Endodermal cell (in vitro differentiated cells): ENCODE results near the gene ZNF213. TPM values are rescaled to one million over a fixed set of nuclear protein-coding genes. Genes with fewer than 3 reads are reported as not detected.

ENCODE experiments used
- DNase-seq: peaks from one replicate; pipeline ENCODE4 v3.0.0-alpha.2; 2017
- H3K27ac ChIP-seq: 2 replicates; pipeline ENCODE4 v1.5.1; 2013; ENCODE audit warnings: mild to moderate bottlenecking, low read depth, low read length, moderate library complexity
- H3K27me3 ChIP-seq: 2 replicates; pipeline ENCODE4 v1.6.1; 2013; ENCODE audit warnings: mild to moderate bottlenecking, low read length, moderate library complexity; ENCODE audit not compliant: insufficient read depth, control insufficient read depth, poor library complexity, severe bottlenecking
- H3K36me3 ChIP-seq: 2 replicates; pipeline ENCODE4 v1.7.0; 2013; ENCODE audit warnings: mild to moderate bottlenecking, low read length, moderate library complexity; ENCODE audit not compliant: control insufficient read depth, insufficient read depth
- H3K4me1 ChIP-seq: one replicate; pipeline ENCODE4 v1.7.0; 2013; ENCODE audit warnings: low read length; ENCODE audit not compliant: control insufficient read depth, insufficient read depth
- H3K4me3 ChIP-seq: 2 replicates; pipeline ENCODE4 v1.5.1; 2013; ENCODE audit warnings: mild to moderate bottlenecking, low read length, moderate library complexity
- H3K9ac ChIP-seq: 2 replicates; pipeline ENCODE4 v1.6.1; 2013; ENCODE audit warnings: mild to moderate bottlenecking, low read length, moderate library complexity; ENCODE audit not compliant: poor library complexity, severe bottlenecking; ENCODE audit errors: extremely low read depth
- H3K9me3 ChIP-seq: 2 replicates; pipeline ENCODE4 v1.6.1; 2013; ENCODE audit warnings: mild to moderate bottlenecking, low read length, moderate library complexity; ENCODE audit not compliant: control insufficient read depth
- H3K27ac Mint-ChIP-seq: 2 replicates; pipeline ENCODE4 v1.8.0; 2020; ENCODE audit warnings: mixed read lengths
- H3K27me3 Mint-ChIP-seq: 2 replicates; pipeline ENCODE4 v1.8.0; 2021; ENCODE audit warnings: mild to moderate bottlenecking, mixed read lengths; ENCODE audit not compliant: insufficient read depth
- H3K36me3 Mint-ChIP-seq: 2 replicates; pipeline ENCODE4 v1.8.0; 2020; ENCODE audit warnings: low read depth, mixed read lengths
- H3K4me1 Mint-ChIP-seq: 2 replicates; pipeline ENCODE4 v1.8.0; 2020; ENCODE audit warnings: mixed read lengths
- H3K4me3 Mint-ChIP-seq: 2 replicates; pipeline ENCODE4 v1.8.0; 2020; ENCODE audit warnings: mild to moderate bottlenecking, moderate library complexity, mixed read lengths
- H3K9me3 Mint-ChIP-seq: 2 replicates; pipeline ENCODE4 v1.8.0; 2020; ENCODE audit warnings: mild to moderate bottlenecking, mixed read lengths
- WGBS, 2 experiments: methylation state at CpG; one replicate each; pipeline versions ENCODE4 v1.1.5 to v1.1.7; 2013; ENCODE audit warnings: missing lambda C conversion rate in 2 of 2, mixed read lengths in 1 of 2; ENCODE audit not compliant: insufficient coverage in 1 of 2, insufficient read length in 1 of 2; 5-methylcytosine and 5-hydroxymethylcytosine counted together
- total RNA-seq, 2 donors: library from RNA; stranded (reverse); fragmentation: NEBNext Ultra II Directional in 1 of 2; extraction: Animal tissue kit (Norgen Biotek cat#: 25700) in 1 of 2; gene quantifications; 2 replicates in 1 of 2; 3 replicates in 1 of 2; pipeline ENCODE4 v1.2.1, GENCODE V29; 2021
- TF ChIP-seq, protein P1 (sequence below): fragments of 200-600 bp; sonication (generic); conservative IDR thresholded peaks from 2 replicates; pipeline ENCODE4 v1.5.0; 2021; ENCODE audit warnings: antibody characterized with exemption, mild to moderate bottlenecking

Gene ZNF213
- total RNA-seq, 2 donors from 2014 or later = 5.1 to 6.3 TPM

DNA sequence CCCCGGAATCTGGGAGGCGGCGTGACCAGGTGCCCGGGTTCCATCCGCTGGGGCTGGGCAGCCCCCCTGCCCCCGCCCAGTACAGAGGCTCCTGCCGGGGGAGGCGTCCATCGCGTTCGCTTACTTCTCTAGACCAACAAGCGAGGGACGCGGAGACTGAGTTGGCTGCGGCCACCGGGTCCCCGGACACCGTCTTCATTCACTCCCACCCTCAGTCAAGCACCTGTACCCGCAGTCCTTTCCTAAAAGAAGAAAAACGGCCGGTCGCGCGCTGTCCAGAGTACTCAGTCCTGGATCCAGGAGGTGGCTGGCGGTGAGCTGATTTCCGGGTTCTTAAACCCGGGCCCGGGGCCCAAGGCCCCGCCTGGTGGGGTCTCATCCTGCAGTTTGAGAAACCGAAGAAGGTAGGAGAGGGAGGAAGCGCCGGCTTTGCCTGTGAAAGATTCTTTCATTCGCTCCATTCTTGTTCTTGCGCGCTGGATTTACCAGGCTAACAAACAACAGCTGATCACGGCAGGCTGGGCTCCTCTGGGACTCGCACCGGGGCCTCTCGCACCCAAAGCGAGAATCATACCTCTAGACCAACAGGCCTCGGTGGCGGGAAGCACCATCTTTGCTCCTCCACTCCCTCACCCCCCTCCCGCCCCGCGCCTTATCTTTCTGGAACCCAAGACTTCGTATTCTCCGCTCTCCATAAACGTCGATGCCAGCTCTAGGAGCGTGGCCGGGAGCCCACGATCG, 35.8 kb downstream of the ZNF213 start:
- Mint-ChIP-seq H3K9me3 (no peaks in the 10 kb centered on the region), H3K36me3 (no peaks in the 10 kb centered on the region), H3K4me1 (peaks cover 3% of the 10 kb centered on the region), H3K4me3 (peak overlapping the region; percentile 59), H3K27ac (no peak overlapping the region), H3K27me3 (peaks cover 80% of the 10 kb centered on the region)
- H3K4me3 ChIP-seq = peak overlapping the region; percentile 71
- 37 to 39% methylated on average over 24 to 53 of the region's 53 CpGs for WGBS, 2 experiments
- H3K36me3 ChIP-seq = no peaks in the 10 kb centered on the region
- no peaks in the 10 kb centered on the region for H3K9me3 ChIP-seq
- H3K27me3 ChIP-seq = peaks cover 81% of the 10 kb centered on the region
- H3K9ac ChIP-seq = no peak overlapping the region
- peak; percentile 69 for DNase-seq
- no peak overlapping the region for H3K27ac ChIP-seq
- H3K4me1 ChIP-seq = peaks cover 2% of the 10 kb centered on the region
- TF ChIP-seq, protein P1, sequence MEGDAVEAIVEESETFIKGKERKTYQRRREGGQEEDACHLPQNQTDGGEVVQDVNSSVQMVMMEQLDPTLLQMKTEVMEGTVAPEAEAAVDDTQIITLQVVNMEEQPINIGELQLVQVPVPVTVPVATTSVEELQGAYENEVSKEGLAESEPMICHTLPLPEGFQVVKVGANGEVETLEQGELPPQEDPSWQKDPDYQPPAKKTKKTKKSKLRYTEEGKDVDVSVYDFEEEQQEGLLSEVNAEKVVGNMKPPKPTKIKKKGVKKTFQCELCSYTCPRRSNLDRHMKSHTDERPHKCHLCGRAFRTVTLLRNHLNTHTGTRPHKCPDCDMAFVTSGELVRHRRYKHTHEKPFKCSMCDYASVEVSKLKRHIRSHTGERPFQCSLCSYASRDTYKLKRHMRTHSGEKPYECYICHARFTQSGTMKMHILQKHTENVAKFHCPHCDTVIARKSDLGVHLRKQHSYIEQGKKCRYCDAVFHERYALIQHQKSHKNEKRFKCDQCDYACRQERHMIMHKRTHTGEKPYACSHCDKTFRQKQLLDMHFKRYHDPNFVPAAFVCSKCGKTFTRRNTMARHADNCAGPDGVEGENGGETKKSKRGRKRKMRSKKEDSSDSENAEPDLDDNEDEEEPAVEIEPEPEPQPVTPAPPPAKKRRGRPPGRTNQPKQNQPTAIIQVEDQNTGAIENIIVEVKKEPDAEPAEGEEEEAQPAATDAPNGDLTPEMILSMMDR = no peak

GRCh38 chr16:3171181-3171854, 36.5 kb downstream of the ZNF213 start:
- peaks cover 89% of the 10 kb centered on the region for H3K27me3 ChIP-seq
- whole genome bisulfite sequencing, 2 experiments = 20 to 30% methylated on average over 14 to 35 of the region's 35 CpGs
- no peak overlapping the region for H3K9ac ChIP-seq
- H3K4me3 ChIP-seq = peak overlapping the region; percentile 71
- H3K36me3 ChIP-seq = no peaks in the 10 kb centered on the region
- no peak overlapping the region for H3K27ac ChIP-seq
- peak overlapping the region; percentile 58 for H3K27ac Mint-ChIP-seq
- TF ChIP-seq, protein P1 = no peak
- no peaks in the 10 kb centered on the region for H3K9me3 ChIP-seq
- H3K36me3 Mint-ChIP-seq = no peaks in the 10 kb centered on the region
- H3K4me1 Mint-ChIP-seq = peaks cover 3% of the 10 kb centered on the region
- peaks cover 86% of the 10 kb centered on the region for H3K27me3 Mint-ChIP-seq
- H3K9me3 Mint-ChIP-seq = no peaks in the 10 kb centered on the region
- H3K4me1 ChIP-seq = peaks cover 2% of the 10 kb centered on the region
- DNase-seq = no peak
- peak overlapping the region; percentile 59 for H3K4me3 Mint-ChIP-seq

- Mint-ChIP-seq H3K9me3 (no peaks in the 10 kb centered on the region), H3K4me3 (peak overlapping the region; percentile 59), H3K4me1 (peaks cover 3% of the 10 kb centered on the region), H3K27me3 (peaks cover 86% of the 10 kb centered on the region), H3K27ac (peak overlapping the region; percentile 24), H3K36me3 (no peaks in the 10 kb centered on the region)
- no peaks in the 10 kb centered on the region for H3K9me3 ChIP-seq
- TF ChIP-seq, protein P1 = no peak
- H3K4me1 ChIP-seq = peaks cover 2% of the 10 kb centered on the region
- WGBS, 2 experiments = 3 to 5% methylated on average over 32 to 41 of the region's 41 CpGs
- H3K27ac ChIP-seq = no peak overlapping the region
- no peak overlapping the region for H3K9ac ChIP-seq
- peaks cover 89% of the 10 kb centered on the region for H3K27me3 ChIP-seq
- H3K36me3 ChIP-seq = no peaks in the 10 kb centered on the region
- peak overlapping the region; percentile 71 for H3K4me3 ChIP-seq
- DNase-seq = peak; percentile 92
These were observed 37.2 kb downstream of the ZNF213 start for GRCh38 chr16:3171855-3172593.
